ENCODE results near the gene ACSL1. TPM values are rescaled to one million over a fixed set of nuclear protein-coding genes. Genes with fewer than 3 reads are reported as not detected.
A peak's percentile ranks its signal among the peaks of the same experiment; 100 is the strongest.

Gene ACSL1
- total RNA-seq, 1 donor = 57.5 TPM

DNA sequence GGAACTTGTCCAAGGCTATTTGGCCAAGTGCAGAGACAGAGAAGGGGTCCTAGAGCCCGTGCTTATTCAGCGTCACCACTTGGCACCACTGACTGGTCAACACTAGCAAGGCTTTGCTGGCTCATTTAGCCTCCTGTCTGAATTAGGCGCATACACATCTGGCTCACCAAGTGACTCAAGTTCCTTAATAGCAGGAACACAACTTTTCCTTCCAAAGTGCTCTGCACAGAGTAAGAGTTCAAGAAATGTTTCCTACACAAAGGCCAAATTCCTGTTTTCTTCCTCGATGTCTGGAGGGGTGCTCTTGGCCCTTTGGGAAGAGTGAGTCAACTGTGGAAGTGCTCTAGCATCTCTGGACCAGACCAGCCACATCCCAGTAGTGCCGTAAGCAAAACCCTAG, 65.1 kb downstream of the ACSL1 start:
- H4K20me1 ChIP-seq (ENCODE audit: insufficient read depth, low read length) = no peaks in the 10 kb centered on the region
- H3K4me1 ChIP-seq (ENCODE audit: insufficient read depth, low read length) = peaks cover 17% of the 10 kb centered on the region
- no peak overlapping the region for H3K4me2 ChIP-seq (ENCODE audit: insufficient read depth, low read length)
- H2AFZ ChIP-seq (ENCODE audit: low read length) = no peak overlapping the region
- no peak overlapping the region for H3K4me3 ChIP-seq (ENCODE audit: insufficient read depth, low read length)
- H3K79me2 ChIP-seq (ENCODE audit: insufficient read depth, low read length) = no peaks in the 10 kb centered on the region
- no peak overlapping the region for H3K27ac ChIP-seq (ENCODE audit: low read depth, low read length)
- TF ChIP-seq, protein P1, sequence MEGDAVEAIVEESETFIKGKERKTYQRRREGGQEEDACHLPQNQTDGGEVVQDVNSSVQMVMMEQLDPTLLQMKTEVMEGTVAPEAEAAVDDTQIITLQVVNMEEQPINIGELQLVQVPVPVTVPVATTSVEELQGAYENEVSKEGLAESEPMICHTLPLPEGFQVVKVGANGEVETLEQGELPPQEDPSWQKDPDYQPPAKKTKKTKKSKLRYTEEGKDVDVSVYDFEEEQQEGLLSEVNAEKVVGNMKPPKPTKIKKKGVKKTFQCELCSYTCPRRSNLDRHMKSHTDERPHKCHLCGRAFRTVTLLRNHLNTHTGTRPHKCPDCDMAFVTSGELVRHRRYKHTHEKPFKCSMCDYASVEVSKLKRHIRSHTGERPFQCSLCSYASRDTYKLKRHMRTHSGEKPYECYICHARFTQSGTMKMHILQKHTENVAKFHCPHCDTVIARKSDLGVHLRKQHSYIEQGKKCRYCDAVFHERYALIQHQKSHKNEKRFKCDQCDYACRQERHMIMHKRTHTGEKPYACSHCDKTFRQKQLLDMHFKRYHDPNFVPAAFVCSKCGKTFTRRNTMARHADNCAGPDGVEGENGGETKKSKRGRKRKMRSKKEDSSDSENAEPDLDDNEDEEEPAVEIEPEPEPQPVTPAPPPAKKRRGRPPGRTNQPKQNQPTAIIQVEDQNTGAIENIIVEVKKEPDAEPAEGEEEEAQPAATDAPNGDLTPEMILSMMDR (IDR thresholded peaks at IDR 0.05; ENCODE audit: extremely low read depth, low read depth, low read length) = no peak
- DNase-seq (ENCODE audit: insufficient read length, low spot score, missing footprints) = no peak
- no peaks in the 10 kb centered on the region for H3K27me3 ChIP-seq (ENCODE audit: insufficient read depth, low read length)
- peaks cover 5% of the 10 kb centered on the region for H3K36me3 ChIP-seq (ENCODE audit: insufficient read depth, low read length)
- H3K9me3 ChIP-seq (ENCODE audit: low read depth, low read length) = no peaks in the 10 kb centered on the region

DNA sequence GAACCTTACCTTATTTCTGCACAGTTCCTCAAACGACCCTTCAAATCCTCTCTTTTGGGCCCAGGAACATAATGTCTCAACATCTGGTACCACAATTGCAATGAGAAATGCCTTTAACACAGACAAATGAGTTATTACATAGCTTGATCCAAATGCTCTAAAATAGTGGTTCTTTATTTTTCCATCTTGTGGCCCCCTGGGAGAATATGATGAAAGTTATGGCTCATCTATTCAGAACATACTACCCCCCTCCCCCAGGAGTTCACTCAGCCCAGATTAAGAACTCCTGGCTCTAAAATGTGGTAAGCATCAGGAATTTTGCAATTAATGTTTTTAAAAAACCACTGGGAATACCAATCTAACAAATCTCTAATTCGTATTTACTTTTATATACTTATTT, 68.0 kb downstream of the ACSL1 start:
- Histone ChIP-seq H2AFZ (ENCODE audit: low read length) (no peak overlapping the region), H3K4me2 (ENCODE audit: insufficient read depth, low read length) (no peak overlapping the region), H3K9me3 (ENCODE audit: low read depth, low read length) (no peaks in the 10 kb centered on the region), H3K4me3 (ENCODE audit: insufficient read depth, low read length) (no peak overlapping the region), H3K4me1 (ENCODE audit: insufficient read depth, low read length) (peaks cover 25% of the 10 kb centered on the region), H3K27me3 (ENCODE audit: insufficient read depth, low read length) (no peaks in the 10 kb centered on the region), H3K79me2 (ENCODE audit: insufficient read depth, low read length) (no peaks in the 10 kb centered on the region), H3K36me3 (ENCODE audit: insufficient read depth, low read length) (no peaks in the 10 kb centered on the region), H4K20me1 (ENCODE audit: insufficient read depth, low read length) (no peaks in the 10 kb centered on the region), H3K27ac (ENCODE audit: low read depth, low read length) (no peak overlapping the region)
- DNase-seq (ENCODE audit: insufficient read length, low spot score, missing footprints) = no peak
- TF ChIP-seq, protein P1 (IDR thresholded peaks at IDR 0.05; ENCODE audit: extremely low read depth, low read depth, low read length) = no peak

DNA sequence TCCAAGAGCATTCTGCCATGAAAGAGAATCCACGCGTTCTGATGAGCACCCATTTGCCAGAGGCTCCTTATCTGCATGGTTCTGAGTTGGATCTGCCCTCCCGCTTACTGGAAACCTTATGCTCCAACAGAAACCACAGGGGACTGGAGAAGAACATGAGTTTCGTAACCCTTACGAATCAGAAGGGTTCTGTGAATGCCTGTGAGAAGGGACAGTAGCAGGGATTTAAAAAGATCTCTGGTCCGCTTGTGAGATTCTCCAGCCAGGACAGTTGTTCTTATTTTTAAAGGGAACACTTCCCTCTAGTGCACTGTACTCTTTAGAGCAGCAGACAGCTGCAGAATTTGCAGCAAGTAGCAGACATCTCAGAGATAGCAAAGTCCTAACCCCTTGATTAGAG, 69.4 kb downstream of the ACSL1 start:
- Histone ChIP-seq H3K9me3 (ENCODE audit: low read depth, low read length) (no peaks in the 10 kb centered on the region), H4K20me1 (ENCODE audit: insufficient read depth, low read length) (no peaks in the 10 kb centered on the region), H3K27me3 (ENCODE audit: insufficient read depth, low read length) (no peaks in the 10 kb centered on the region), H3K4me2 (ENCODE audit: insufficient read depth, low read length) (no peak overlapping the region), H3K36me3 (ENCODE audit: insufficient read depth, low read length) (no peaks in the 10 kb centered on the region), H2AFZ (ENCODE audit: low read length) (no peak overlapping the region), H3K79me2 (ENCODE audit: insufficient read depth, low read length) (no peaks in the 10 kb centered on the region), H3K4me3 (ENCODE audit: insufficient read depth, low read length) (no peak overlapping the region), H3K4me1 (ENCODE audit: insufficient read depth, low read length) (peaks cover 25% of the 10 kb centered on the region), H3K27ac (ENCODE audit: low read depth, low read length) (no peak overlapping the region)
- DNase-seq (ENCODE audit: insufficient read length, low spot score, missing footprints) = no peak
- TF ChIP-seq, protein P1 (IDR thresholded peaks at IDR 0.05; ENCODE audit: extremely low read depth, low read depth, low read length) = no peak

DNA sequence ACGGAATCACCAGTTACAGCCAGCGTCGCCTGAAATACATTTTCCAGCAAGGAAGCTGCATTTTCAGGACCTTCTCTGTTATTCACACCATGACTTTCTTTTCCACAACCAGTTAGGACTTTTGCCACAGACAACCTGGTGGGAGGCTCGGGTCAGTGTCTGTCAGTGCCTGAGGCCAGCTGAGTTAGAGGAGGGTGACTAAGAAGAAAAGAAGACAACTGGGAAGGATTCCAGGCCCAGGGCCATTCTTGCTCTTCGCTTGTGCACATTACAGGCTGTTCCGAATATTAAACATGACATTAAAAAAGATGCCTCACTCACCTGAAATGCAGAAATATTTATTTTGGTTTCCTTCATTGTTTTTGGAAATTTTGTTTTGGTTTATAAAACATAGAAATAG, 70.5 kb downstream of the ACSL1 start:
- TF ChIP-seq, protein P1 (IDR thresholded peaks at IDR 0.05; ENCODE audit: extremely low read depth, low read depth, low read length) = no peak
- Histone ChIP-seq H3K27me3 (ENCODE audit: insufficient read depth, low read length) (no peaks in the 10 kb centered on the region), H2AFZ (ENCODE audit: low read length) (no peak overlapping the region), H3K4me2 (ENCODE audit: insufficient read depth, low read length) (peak overlapping the region; percentile 26), H3K79me2 (ENCODE audit: insufficient read depth, low read length) (no peaks in the 10 kb centered on the region), H3K36me3 (ENCODE audit: insufficient read depth, low read length) (no peaks in the 10 kb centered on the region), H3K27ac (ENCODE audit: low read depth, low read length) (no peak overlapping the region), H3K4me1 (ENCODE audit: insufficient read depth, low read length) (peaks cover 25% of the 10 kb centered on the region), H4K20me1 (ENCODE audit: insufficient read depth, low read length) (no peaks in the 10 kb centered on the region), H3K4me3 (ENCODE audit: insufficient read depth, low read length) (no peak overlapping the region), H3K9me3 (ENCODE audit: low read depth, low read length) (no peaks in the 10 kb centered on the region)
- peak; percentile 83 for DNase-seq (ENCODE audit: insufficient read length, low spot score, missing footprints)
